HepG2 (cell line): Measurements from ENCODE around the gene IQGAP3. TPM values are rescaled to one million over a fixed set of nuclear protein-coding genes. Genes with fewer than 3 reads are reported as not detected.

ENCODE experiments used
- BCLAF1 ChIP-seq: fragments of 450-650 bp; IDR thresholded peaks from 2 replicates; pipeline ENCODE4 v1.6.1; 2017; ENCODE audit warnings: mild to moderate bottlenecking
- ETV5 ChIP-seq: IDR thresholded peaks from 2 replicates; pipeline ENCODE4 v1.6.1; 2018; ENCODE audit warnings: missing biosample characterization, missing genetic modification reagents, inconsistent platforms, borderline replicate concordance
- EZH2 ChIP-seq: conservative IDR thresholded peaks from 2 replicates; pipeline ENCODE4 v1.6.1; 2012; ENCODE audit warnings: mild to moderate bottlenecking, low read depth, low read length, moderate library complexity
- HNF1B ChIP-seq: sonication (generic); formaldehyde crosslinking; IDR thresholded peaks from 2 replicates; pipeline ENCODE4 v1.5.1; 2020; ENCODE audit warnings: mild to moderate bottlenecking, moderate library complexity, missing genetic modification reagents
- KDM2A ChIP-seq: sonication (generic); formaldehyde crosslinking; IDR thresholded peaks from 2 replicates; pipeline ENCODE4 v1.4.0; 2020; ENCODE audit warnings: low read depth, missing genetic modification reagents, borderline replicate concordance
- MEIS2 ChIP-seq: sonication (generic); formaldehyde crosslinking; IDR thresholded peaks from 2 replicates; pipeline ENCODE4 v1.9.0; 2021; ENCODE audit warnings: mild to moderate bottlenecking, missing genetic modification reagents
- PATZ1 ChIP-seq: sonication (generic); formaldehyde crosslinking; IDR thresholded peaks from 2 replicates; pipeline ENCODE4 v1.4.0; 2020; ENCODE audit warnings: missing genetic modification reagents
- RBFOX2 ChIP-seq: fragments of 200-400 bp; formaldehyde crosslinking; IDR thresholded peaks from 2 replicates; pipeline ENCODE4 v1.6.1; 2017; ENCODE audit warnings: low read depth, mild to moderate bottlenecking, low read length
- REPIN1 ChIP-seq: sonication (generic); formaldehyde crosslinking; IDR thresholded peaks from 2 replicates; pipeline ENCODE4 v1.8.0; 2022; ENCODE audit warnings: missing genetic modification reagents, low read depth, mild to moderate bottlenecking, borderline replicate concordance
- SRSF1 ChIP-seq: fragments of 200-400 bp; formaldehyde crosslinking; optimal IDR thresholded peaks from 2 replicates; pipeline ENCODE3; 2017; ENCODE audit warnings: mild to moderate bottlenecking, low read depth, low read length, moderate library complexity
- ZBTB20 ChIP-seq: sonication (generic); formaldehyde crosslinking; IDR thresholded peaks from 2 replicates; pipeline ENCODE4 v1.8.1; 2023; ENCODE audit warnings: missing genetic modification reagents, low read depth, mild to moderate bottlenecking, borderline replicate concordance
- ZNF180 ChIP-seq: sonication (generic); formaldehyde crosslinking; IDR thresholded peaks from 2 replicates; pipeline ENCODE4 v1.4.0; 2020; ENCODE audit warnings: low read depth, missing genetic modification reagents, borderline replicate concordance
- ZNF326 ChIP-seq: sonication (generic); formaldehyde crosslinking; IDR thresholded peaks from 2 replicates; pipeline ENCODE4 v1.4.0; 2020; ENCODE audit warnings: missing genetic modification reagents, borderline replicate concordance
- ZNF503 ChIP-seq: sonication (generic); formaldehyde crosslinking; IDR thresholded peaks from 2 replicates; pipeline ENCODE4 v1.4.0; 2020; ENCODE audit warnings: missing genetic modification reagents
- ZNF513 ChIP-seq: sonication (generic); formaldehyde crosslinking; conservative IDR thresholded peaks from 2 replicates; pipeline ENCODE4 v1.5.0; 2020; ENCODE audit warnings: missing genetic modification reagents
- ZNF652 ChIP-seq: IDR thresholded peaks from 2 replicates; pipeline ENCODE4 v1.6.1; 2016; ENCODE audit warnings: low read depth, borderline replicate concordance
- ZNF672 ChIP-seq: sonication (generic); formaldehyde crosslinking; IDR thresholded peaks from 2 replicates; pipeline ENCODE4 v1.8.1; 2022; ENCODE audit warnings: missing genetic modification reagents
- polyA plus RNA-seq, 8 experiments: library from polyadenylated mRNA; depleted of rRNA in 3 of 8; stranded (reverse) in 7 of 8; unstranded in 1 of 8; fragments of >200 nt; fragmentation: Illumina TruSeq in 4 of 8; extraction: Trizol in 4 of 8; gene quantifications; 2 replicates each; pipeline versions ENCODE4 v1.2.1 to v1.2.3, GENCODE V29; 2011 to 2016; ENCODE audit warnings: low read depth in 4 of 8, missing spikeins in 1 of 8, mixed read lengths in 1 of 8; ENCODE audit not compliant: insufficient read depth in 1 of 8
- total RNA-seq, 5 experiments: library from RNA; depleted of rRNA; stranded (reverse); fragments of >200 nt; fragmentation: Illumina TruSeq; extraction: Trizol; gene quantifications; 2 replicates each; pipeline ENCODE4 v1.2.3, GENCODE V29; 2016; ENCODE audit warnings: low read depth in 1 of 5

Gene IQGAP3
- total and polyA plus RNA-seq, 2 of the 13 experiments (the other 11 are each of a cell fraction or from before 2014, with no cell fraction given): 13.5 to 14.1 TPM

GRCh38 chr1:156571919-156572662 lies at the start of gene IQGAP3 (continued):
- TF ChIP-seq BCLAF1 (no peak), MEIS2 (CRISPR knock-in tag) (peak; percentile 8; the same call in 1 of the 2 replicates), ZNF180 (CRISPR knock-in tag) (0 out of 2 replicates have a peak, but pooled peaks have one; percentile 61), ZNF503 (CRISPR knock-in tag) (no peak), ETV5 (CRISPR knock-in tag) (peak; percentile 13; the same call in 1 of the 2 replicates), REPIN1 (no peak; the same call in 1 of the 2 replicates), ZNF326 (CRISPR knock-in tag) (no peak), ZNF652 (no peak; the same call in 1 of the 2 replicates), EZH2 (no peak), RBFOX2 (peak; percentile 52), KDM2A (CRISPR knock-in tag) (peak; percentile 70; the same call in 1 of the 2 replicates), SRSF1 (no peak), PATZ1 (CRISPR knock-in tag) (peak; percentile 46; the same call in 1 of the 2 replicates), ZNF513 (CRISPR knock-in tag) (no peak), ZBTB20 (CRISPR knock-in tag) (0 out of 2 replicates have a peak, but pooled peaks have one; percentile 39), HNF1B (CRISPR knock-in tag) (peak; percentile 61), ZNF672 (0 out of 2 replicates have a peak, but pooled peaks have one; percentile 64)
